HG02885 (cell line): ENCODE measurements around the gene BANK1.

Experiments used
- ATAC-seq: cut with Tn5 transposase; IDR thresholded peaks from one replicate; pipeline ENCODE4 v1.9.1; 2021; ENCODE audit warnings: mild to moderate bottlenecking; ENCODE audit not compliant: unreplicated experiment, poor library complexity

The BANK1 gene

DNA sequence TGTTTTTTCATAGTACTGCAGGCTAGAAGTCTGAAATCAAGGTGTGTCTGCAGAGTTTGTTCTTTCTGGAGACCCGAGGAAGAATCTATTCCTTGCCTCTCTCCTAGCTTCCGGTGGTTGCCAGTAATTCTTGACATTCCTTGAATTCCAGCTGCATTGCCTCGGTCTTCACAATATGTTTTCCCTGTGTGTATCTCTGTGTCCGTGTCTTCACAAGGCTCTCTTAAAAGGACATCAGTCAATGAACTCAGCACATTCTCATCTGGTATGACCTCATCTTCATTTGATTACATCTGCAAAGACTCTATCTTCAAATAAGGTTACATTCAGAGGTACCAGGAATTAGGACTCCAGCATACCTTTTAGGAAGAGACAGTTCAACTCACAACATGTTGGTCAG is 163.4 kb downstream of the BANK1 start:
- no peak for ATAC-seq

DNA sequence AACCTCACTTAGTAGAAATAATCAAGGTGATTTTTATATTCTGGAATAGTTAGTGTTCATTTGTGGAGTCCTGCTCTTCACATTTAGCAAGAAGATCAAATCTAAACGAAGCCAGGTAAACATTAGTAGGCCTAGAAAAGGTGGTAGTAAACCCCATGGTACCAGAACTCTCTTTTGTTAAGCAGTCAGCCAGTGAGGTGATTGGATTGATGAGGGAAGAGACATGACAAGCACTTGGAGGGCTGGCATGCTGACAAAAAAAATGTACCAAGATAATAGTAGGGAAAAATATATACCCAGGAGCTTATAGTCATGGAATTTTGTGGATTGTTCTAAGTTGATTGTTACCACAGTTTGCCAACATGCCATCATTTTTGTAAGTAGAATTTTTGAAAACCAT is 163.8 kb downstream of the BANK1 start:
- no peak for ATAC-seq

DNA sequence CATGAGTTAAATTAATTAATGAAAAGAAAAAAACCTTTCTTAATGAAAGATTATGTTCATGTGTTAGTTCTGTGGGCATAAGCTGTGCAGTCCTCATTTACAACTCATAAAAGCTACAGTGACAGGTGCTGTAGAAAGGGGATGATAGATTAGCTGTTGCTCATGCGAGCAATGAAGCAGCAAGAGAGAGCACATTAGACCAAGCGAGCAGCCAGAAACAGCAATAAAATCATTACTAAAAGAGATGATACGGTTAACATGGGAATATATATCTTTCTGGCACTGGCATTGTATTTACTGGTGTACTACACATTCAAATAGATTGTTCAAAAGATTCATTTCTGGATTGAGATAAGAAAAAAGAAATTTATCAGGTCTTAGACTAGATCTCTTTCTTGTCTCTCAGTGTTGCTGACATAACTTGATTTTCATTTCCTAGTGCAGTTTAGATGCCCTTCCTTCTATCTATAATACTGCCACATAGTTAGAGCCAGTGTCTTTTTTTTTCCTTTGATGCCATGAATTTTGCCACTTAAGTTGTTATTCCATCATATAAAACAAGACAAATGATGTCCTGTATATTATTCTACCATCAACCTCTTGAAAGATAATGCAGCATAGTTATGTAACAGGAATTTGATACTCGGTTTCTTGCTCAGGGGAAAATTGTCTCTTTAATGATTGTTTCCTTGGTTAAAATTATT is 164.6 kb downstream of the BANK1 start:
- ATAC-seq = no peak

DNA sequence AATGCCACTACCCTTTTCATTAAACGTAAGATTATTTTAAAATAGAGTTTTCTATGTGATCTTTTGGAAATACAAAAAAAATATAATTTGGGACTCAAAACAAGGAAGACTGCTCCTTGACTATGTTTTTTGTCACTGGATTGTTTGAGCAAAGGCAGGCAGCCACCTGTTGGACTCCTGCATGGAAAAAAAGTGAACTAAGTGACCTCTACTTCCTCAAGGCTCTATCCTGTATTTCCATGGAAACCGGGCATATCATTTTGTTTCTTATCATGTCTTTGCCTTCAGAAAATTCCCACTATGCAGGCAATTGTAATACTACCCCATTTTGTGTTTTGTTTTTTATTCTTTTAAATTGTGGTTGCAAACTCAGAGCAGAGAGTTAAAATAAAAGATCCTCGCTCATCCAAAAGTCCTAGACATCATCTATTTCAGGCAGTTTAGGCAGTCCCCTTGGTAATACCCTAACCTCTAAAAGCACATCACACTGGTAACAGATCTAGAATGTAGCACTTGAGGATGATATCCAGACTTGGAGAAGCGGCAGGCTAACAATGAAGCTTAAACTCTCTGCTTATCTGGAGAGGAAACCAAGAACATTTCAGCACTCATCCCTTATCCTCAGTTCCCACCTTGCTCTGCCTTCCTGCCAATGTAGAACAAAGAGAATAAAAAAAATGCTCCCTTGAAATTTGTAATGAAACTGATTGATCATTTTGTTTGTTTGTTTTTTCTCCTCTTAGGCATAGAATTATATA is 165.7 kb downstream of the BANK1 start:
- ATAC-seq = no peak

DNA sequence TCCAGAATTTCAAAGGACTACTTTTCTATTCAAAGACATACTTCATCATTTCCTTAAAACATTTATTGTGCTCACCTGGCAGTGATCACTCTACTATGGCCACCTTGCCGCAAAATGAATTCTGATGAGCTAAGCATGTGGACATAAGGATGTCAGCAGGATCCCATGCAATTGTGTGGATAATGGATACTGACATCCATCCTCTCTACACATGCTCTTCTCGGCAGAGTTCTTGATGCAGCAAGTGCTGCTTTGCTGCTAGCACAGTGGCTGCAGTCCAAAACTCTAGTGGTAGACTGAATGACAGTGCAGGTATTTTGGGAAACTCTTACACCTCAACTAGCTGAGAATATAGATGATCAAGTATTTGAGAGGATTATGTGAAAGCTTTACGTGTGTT is 168.0 kb downstream of the BANK1 start:
- no peak for ATAC-seq

DNA sequence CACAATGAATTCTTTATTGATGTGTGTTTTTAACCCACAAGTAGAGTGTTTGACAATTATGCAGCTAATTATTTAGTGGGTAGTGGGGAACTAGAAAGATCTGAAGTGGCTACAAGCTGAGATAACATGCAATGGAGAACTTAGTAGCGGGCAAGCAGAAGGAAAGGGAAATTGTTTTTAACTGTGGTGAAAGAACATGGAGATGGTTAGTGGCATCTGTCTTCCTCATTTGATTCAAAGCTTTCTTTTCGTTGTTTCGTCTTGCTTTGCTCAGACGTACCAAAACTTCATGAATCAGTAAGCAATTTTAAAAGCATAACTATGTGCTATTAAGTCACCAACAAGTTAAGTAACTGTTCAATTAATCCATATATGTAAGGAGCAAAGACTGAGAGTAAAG is 169.9 kb downstream of the BANK1 start:
- no peak for ATAC-seq

DNA sequence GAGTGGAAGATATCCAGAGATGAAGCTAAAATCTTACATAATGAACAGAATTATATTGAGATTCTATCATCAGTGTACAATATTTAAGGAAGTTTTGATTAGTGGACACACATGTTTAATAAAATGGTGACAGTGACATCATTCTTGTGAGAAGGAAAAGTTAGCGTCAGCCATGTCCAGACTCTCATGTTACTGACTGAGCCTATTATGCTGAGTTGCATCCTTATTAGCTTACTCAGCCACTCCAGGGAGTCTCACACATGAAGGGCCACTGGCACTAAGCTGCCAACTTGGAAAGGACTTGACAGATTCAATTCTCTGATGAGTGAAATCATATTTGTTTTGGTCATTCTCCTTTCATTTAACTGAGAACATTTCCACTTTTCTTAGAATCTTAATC is 170.6 kb downstream of the BANK1 start:
- no peak for ATAC-seq

DNA sequence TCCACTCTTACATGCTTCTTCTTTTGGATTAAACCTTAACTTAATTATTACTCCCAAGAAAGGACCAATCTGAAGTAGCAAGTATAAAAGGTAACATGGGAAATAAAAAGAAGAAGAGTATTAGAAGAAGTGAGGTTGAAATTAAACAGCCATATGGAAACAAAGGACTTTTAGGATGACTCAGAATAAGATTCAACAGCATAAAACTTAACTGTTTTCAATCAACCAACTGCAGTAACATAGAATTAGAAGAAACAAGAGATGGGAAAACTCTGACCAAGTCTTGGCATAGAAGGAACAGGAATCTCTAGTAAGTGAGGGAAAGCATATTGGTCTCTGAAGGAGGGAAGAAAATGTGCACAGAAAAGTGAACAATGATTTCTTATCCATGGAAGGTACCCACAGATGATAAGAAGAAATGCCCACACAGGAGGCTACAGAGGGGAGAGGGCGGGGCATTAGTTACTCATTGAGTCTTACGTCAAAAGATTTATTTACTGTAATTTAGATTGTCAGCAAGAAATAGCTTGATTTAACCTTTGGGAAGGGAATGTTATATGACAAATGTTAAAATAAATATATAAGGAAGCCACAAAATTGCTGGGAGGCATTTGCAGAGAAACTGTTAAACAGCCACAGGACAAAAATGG is 177.3 kb downstream of the BANK1 start:
- ATAC-seq = no peak

DNA sequence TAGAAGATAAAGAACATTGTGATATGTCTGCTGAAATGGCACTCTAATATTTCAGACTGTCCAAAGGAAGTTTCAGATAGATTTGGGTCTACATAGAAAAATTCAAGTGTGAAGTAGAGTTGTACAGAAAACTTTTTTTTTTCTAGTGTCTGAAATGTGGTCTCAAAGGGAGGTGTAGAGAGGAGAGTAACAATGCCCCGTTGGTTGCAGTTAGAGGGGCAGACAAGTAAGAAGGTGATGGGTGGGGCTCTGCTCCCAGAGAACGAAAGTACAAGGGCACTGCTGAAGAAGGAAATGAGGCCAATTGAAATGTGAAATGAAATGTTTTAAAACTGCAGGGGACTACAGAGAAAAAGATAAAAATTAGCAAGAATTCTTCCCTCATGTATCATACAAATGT is 177.8 kb downstream of the BANK1 start:
- ATAC-seq = no peak

DNA sequence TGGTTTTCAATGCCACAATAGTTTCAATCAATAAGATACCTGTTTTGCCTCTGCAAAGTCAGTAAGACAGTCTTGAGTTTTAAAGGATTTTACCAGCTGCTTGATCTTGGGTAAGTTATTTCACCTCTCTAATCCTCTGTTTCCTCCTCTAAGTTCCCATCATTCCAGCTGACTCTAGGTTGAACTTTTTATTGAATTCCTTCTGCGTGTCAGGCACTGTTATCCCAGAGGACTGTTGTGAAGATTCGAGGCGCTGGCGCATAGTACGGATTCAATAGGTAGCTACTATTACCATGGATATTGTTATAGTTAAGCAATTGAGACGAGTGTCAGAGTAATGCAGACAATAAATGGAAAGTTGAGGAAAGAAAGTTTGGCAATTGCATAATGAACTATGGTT is 179.4 kb downstream of the BANK1 start:
- no peak for ATAC-seq

DNA sequence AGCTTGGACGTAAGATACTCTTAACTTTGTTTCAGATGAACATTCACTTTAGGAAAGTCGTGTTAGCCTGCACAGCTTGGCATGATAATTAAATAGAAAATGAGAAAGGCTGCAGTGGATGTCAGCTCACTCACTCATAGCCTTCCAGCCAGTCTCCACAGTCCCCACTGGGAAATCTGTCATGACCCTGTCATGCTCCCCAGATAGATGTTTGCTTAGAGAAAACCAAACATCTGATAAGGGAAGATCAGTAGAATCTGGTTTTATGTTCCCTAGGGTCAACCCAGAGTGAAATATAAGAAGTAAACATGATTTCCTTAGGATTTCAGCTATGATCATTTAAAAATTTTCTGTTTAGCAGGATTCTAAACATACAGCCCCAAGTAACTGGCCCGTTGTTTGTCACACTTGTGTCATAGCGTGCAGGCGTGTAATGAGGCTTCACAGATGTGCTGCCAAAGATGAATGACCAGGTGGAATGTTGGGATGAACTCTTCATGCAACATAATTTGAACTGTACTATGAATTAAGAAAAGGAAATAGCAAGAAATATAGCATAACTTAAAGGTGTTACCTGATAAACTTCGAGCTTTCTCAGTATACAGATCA is 180.1 kb downstream of the BANK1 start:
- ATAC-seq = no peak

DNA sequence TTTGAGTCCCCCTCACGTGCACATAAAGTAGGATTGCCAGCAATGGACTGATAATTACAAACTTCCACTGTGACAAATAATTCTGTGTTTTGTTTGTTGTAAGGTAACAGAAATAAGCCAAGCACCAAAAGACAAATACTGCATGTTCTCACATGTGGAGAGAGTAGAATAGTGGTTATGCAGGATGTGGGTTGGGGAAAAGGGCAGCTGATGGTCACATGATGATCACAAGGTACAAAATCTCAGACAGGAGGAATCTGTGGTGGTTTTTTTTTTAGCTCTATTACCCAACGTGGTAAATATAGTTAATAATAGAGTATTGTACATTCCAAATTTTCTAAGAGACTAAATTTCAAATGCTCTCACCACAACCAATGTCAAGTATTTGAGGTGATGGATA is 182.3 kb downstream of the BANK1 start:
- ATAC-seq = peak; percentile 41

DNA sequence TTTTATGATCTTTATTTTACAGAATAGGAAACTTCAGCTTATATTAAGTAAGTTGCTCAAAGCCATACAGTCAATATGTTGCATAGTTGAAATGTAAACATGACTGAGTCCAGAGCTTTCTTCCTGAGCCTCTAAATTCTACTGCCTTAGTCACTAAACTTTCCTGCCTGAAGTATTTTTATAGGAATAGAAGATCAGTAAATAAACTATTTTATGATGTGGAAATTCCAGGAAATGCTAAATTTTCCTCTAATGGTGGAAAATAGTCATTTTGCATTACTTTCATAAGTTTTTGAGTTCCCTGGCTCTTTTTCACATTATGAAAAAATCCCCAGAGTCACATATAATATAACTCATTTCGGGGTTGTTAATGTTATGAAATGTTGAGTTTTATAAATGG is 182.8 kb downstream of the BANK1 start:
- ATAC-seq = no peak

DNA sequence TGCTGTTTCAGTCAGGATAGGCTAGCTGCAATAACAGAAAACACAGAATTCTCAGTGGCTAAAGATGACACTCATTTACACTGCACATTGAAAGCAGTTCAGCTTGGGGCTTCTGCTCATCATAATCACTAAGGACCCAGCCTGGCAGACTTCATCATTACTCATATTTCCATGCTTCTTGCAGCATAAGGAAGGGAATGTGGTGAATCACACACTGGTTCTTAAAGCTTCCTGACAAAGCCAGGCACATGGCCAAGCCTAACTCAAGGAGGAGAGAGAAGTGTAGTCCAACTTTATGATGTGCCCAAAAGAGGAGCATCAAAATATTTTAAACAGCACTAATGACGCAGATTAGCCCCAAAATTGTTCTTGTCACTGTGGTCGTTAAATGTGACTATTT is 186.5 kb downstream of the BANK1 start:
- ATAC-seq = no peak

DNA sequence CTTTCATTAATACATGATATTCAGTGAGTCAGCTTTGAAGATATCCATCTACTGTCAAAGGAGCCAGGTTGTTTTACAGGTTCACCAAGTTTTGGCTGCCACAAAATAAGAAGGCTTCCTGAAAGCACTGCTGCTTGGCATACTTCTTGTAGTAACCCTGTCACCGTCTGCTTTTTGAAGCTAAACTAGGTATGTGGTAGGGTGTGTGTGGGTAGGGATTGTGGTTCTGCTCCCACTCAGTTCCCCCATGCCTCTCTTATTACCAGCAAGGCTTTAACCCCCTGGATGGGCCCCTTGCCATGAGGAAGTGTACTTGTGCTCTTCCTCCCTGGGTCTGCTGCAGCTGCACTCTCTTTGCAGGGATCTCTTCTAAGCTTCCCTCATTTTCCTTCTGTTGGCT is 191.2 kb downstream of the BANK1 start:
- peak; percentile 43 for ATAC-seq

DNA sequence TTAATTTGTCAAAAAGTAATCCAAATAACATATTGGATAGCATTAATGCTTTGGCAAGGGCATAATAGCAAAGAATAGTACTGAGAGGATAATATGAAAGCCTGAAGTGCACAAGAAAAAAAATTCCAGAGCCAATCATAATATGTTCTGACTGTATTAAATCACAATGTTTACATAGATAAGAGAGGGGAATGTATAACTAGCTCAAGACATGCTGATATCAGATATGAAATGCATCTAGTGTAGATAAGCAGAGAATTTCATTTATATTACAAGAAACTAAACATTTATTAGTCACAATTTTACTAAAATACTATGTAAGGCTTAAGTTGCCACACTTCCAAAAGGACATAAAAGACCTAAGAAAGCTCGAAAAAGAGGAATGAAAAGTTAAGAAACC is 193.3 kb downstream of the BANK1 start:
- no peak for ATAC-seq

DNA sequence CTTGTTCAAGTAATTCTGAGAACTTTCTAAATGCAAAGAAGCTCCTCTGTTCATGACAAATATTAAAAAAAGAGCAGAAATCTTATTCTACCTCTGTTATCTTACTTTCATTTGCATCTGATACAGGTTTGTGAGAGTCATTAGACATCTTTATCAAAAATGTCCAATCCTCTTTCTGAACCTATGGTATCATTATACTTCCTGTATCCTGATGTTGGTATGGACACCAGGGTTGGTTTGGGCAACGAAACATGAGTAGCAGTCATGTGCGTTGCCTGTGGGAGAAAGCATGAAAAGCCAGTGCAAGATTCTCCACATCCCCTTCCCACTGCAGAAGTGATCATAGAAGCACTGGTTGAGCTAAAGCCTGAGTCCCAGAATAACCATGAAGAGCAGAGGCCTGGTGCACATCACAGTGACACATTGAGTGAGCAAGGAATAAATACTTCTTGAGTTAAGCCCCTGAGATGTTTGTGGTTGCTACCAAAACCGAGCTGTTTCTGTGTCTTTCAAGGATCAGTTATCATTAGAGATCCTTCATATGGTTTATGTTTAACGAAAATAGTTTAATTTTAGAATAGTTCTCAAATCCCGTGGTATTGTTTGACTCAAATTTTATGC is 197.2 kb downstream of the BANK1 start:
- ATAC-seq = peak; percentile 89

DNA sequence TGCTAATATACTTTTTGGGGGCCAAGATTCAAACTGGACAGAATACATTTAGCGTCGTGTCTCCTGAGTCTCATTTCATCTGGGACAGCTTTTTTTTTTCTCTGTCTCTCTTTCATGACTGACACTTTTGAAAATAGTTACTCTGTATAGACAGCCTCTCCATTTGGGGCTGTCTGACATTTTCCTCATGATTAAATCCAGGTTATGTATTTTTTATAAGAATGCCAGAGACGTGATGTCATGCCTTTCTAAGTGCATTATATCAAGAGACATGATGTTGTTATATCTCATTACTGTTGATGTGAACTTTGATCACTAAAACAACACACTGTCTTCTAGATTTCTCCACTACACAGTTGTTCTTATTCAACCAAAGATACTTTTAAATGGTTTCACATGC is 199.0 kb downstream of the BANK1 start:
- ATAC-seq = no peak

DNA sequence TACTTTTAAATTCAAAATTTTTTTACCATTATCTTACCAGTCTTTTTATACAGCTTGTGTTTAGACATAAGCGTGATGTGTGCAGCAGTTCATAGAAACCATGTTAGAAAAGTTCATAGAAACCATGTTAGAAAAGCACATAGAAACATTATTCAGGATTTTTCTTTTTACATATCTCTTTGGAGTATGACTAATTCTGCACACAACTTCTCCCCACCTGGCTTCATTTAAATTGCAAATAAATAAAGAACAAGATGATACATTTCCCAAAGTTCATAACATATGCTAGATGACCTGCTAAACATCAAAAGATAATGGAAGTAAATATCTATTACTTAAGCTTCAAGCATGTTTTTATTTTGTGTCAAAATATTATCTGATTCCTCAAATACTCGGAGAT is 201.9 kb downstream of the BANK1 start:
- ATAC-seq = no peak

DNA sequence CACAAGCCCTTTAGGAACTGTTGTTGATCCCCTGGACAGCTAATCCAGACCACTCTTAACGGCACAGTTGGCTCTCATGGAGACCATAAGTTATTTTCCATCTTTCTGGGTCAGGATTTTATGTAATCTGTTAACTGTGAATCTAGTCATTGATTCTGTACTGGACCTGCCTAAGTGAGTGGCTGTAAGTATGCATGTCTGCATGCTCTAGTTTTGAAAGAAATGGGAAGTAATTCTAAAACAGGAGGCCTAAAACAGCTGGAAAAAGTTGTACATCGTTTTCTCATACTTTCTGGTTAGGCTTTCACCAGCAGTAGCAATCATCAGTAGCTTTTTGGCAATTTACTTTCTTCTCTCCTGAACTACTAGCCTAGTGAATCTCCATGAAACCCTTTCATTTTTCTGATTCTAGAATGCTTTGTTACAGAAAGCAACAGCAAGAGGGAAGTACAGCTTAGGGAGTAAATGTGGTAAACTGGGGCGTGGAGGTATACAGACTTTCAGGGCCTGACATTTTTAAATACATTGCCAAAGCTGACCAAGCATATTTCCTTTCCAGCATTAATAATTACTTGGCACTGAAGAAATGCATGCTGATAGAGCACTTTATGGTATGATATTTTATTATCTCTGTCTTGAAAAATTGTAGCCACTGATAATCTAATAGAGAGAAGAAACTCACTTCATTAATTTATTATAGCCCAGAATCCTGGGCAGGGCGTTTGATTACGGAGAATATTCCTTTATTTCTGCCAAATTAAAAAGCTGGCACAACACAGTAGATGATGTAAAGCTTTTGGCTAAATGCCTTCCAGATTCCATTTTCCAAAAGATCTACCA is 202.7 kb downstream of the BANK1 start:
- no peak for ATAC-seq
